IMR-90 (cell line): ENCODE measurements around the gene CIBAR2. TPM values are rescaled to one million over a fixed set of nuclear protein-coding genes. Genes with fewer than 3 reads are reported as not detected.

Experiments
- ATAC-seq: fragments of 200-7000 bp; cut with Tn5 transposase; 2 replicates; pipeline ENCODE4 v1.9.1; 2020; ENCODE audit warnings: low read depth, mild to moderate bottlenecking, moderate library complexity
- BruUV-seq: library from RNA; stranded (reverse); fragments of 400-500 nt; replicated peaks from 2 replicates; lab custom pipeline; 2021; lab: Mats Ljungman, UMichigan
- CTCF ChIA-PET: fragments of 300-600 bp; formaldehyde crosslinking; extraction: SDS; loops from one replicate; lab custom pipeline; 2021; ENCODE audit warnings: antibody characterized with exemption; lab: Yijun Ruan, JAX
- POLR2A ChIA-PET: fragments of 300-600 bp; sonication (Branson Sonifier 250); formaldehyde crosslinking; loops from one replicate; lab custom pipeline; 2022; ENCODE audit warnings: antibody characterized with exemption; ENCODE audit not compliant: unreplicated experiment; lab: Charles Lee
- DNase-seq: peaks from one replicate; pipeline ENCODE4 v3.0.0; 2013
- H2AFZ ChIP-seq: replicated peaks from 2 replicates; pipeline ENCODE3; 2013; ENCODE audit warnings: low read length, mild to moderate bottlenecking; ENCODE audit not compliant: poor library complexity
- H2AK5ac ChIP-seq: 2 replicates; pipeline ENCODE4 v1.6.1; 2013; ENCODE audit warnings: low read depth, low read length, inconsistent platforms
- H2AK9ac ChIP-seq: replicated peaks from 2 replicates; pipeline ENCODE3; 2013; ENCODE audit warnings: mild to moderate bottlenecking, low read depth, low read length, moderate library complexity; ENCODE audit not compliant: poor library complexity
- H2BK120ac ChIP-seq: 2 replicates; pipeline ENCODE4 v1.6.1; 2013; ENCODE audit warnings: low read depth, low read length, inconsistent platforms
- H2BK15ac ChIP-seq: 3 replicates; pipeline ENCODE4 v1.6.1; 2013; ENCODE audit warnings: low read depth, low read length, inconsistent platforms
- H2BK20ac ChIP-seq: 2 replicates; pipeline ENCODE4 v1.6.1; 2013; ENCODE audit warnings: low read depth, mild to moderate bottlenecking, inconsistent platforms, low read length, moderate library complexity
- H2BK5ac ChIP-seq: 2 replicates; pipeline ENCODE4 v1.6.1; 2013; ENCODE audit warnings: mild to moderate bottlenecking, low read depth, low read length, inconsistent platforms; ENCODE audit not compliant: poor library complexity, severe bottlenecking
- H3K14ac ChIP-seq: replicated peaks from 2 replicates; pipeline ENCODE4 v1.6.1; 2013; ENCODE audit warnings: low read depth, low read length, inconsistent platforms
- H3K18ac ChIP-seq: 2 replicates; pipeline ENCODE4 v1.6.1; 2013; ENCODE audit warnings: low read depth, low read length, control low read depth
- H3K23ac ChIP-seq: 2 replicates; pipeline ENCODE4 v1.6.1; 2013; ENCODE audit warnings: low read depth, low read length, inconsistent platforms
- H3K27ac ChIP-seq: 2 replicates; pipeline ENCODE4 v1.5.1; 2013; ENCODE audit warnings: mild to moderate bottlenecking, control low read depth, low read length; ENCODE audit not compliant: insufficient read depth
- H3K27me3 ChIP-seq: 2 replicates; pipeline ENCODE4 v1.6.1; 2013; ENCODE audit warnings: low read length; ENCODE audit not compliant: control insufficient read depth, insufficient read depth
- H3K36me3 ChIP-seq: 2 replicates; pipeline ENCODE4 v1.6.1; 2013; ENCODE audit warnings: low read length, mixed read lengths; ENCODE audit not compliant: control insufficient read depth, insufficient read depth
- H3K4ac ChIP-seq: 2 replicates; pipeline ENCODE4 v1.6.1; 2013; ENCODE audit warnings: low read depth, low read length, inconsistent platforms
- H3K4me1 ChIP-seq: 2 replicates; pipeline ENCODE4 v1.6.1; 2013; ENCODE audit warnings: low read length, mixed read lengths; ENCODE audit not compliant: control insufficient read depth, insufficient read depth
- H3K4me2 ChIP-seq: 2 replicates; pipeline ENCODE4 v1.6.1; 2013; ENCODE audit warnings: low read depth, mild to moderate bottlenecking, control low read depth, low read length, moderate library complexity
- H3K4me3 ChIP-seq: 2 replicates; pipeline ENCODE4 v1.5.1; 2013; ENCODE audit warnings: low read depth, mild to moderate bottlenecking, control low read depth, low read length, moderate library complexity; ENCODE audit not compliant: insufficient read depth
- H3K56ac ChIP-seq: 2 replicates; pipeline ENCODE4 v1.6.1; 2013; ENCODE audit warnings: low read length, inconsistent platforms; ENCODE audit not compliant: insufficient read depth; ENCODE audit errors: extremely low read depth
- H3K79me1 ChIP-seq, 2 experiments: 2 replicates each; pipeline ENCODE4 v1.6.1; 2013; ENCODE audit warnings: low read length in 2 of 2, inconsistent platforms in 1 of 2, low read depth in 1 of 2
- H3K9ac ChIP-seq: 2 replicates; pipeline ENCODE4 v1.6.1; 2013; ENCODE audit warnings: low read depth, low read length, control low read depth
- H3K9me1 ChIP-seq: 2 replicates; pipeline ENCODE4 v1.6.1; 2013; ENCODE audit warnings: low read length, inconsistent platforms; ENCODE audit not compliant: insufficient read depth
- H3K9me3 ChIP-seq: 2 replicates; pipeline ENCODE4 v1.6.1; 2013; ENCODE audit warnings: low read length; ENCODE audit not compliant: control insufficient read depth, insufficient read depth
- H4K20me1 ChIP-seq: 2 replicates; pipeline ENCODE4 v1.6.1; 2013; ENCODE audit warnings: low read length, inconsistent platforms; ENCODE audit not compliant: insufficient read depth
- H4K5ac ChIP-seq: 2 replicates; pipeline ENCODE4 v1.6.1; 2013; ENCODE audit warnings: mild to moderate bottlenecking, low read depth, low read length, control low read depth
- H4K8ac ChIP-seq, 2 experiments: 2 replicates each; pipeline ENCODE4 v1.6.1; 2013; ENCODE audit warnings: low read depth in 2 of 2, low read length in 2 of 2, control low read depth in 1 of 2, inconsistent platforms in 1 of 2
- H4K91ac ChIP-seq: 2 replicates; pipeline ENCODE4 v1.6.1; 2013; ENCODE audit warnings: low read depth, low read length, inconsistent platforms; ENCODE audit not compliant: insufficient read depth
- MAFK ChIP-seq: IDR thresholded peaks from 2 replicates; pipeline ENCODE4 v1.6.1; 2012; ENCODE audit warnings: low read depth, low read length, improper control_type of control experiment
- NFE2L2 ChIP-seq: fragments of 150-350 bp; IDR thresholded peaks from 2 replicates; pipeline ENCODE4 v1.6.1; 2016; ENCODE audit warnings: low read depth, mild to moderate bottlenecking, low read length
- POLR2A ChIP-seq: IDR thresholded peaks from 2 replicates; pipeline ENCODE4 v1.6.1; 2012; ENCODE audit warnings: mild to moderate bottlenecking, low read depth, low read length
- RAD21 ChIP-seq: IDR thresholded peaks from 2 replicates; pipeline ENCODE4 v1.6.1; 2012; ENCODE audit warnings: low read length, improper control_type of control experiment
- RFX5 ChIP-seq: IDR thresholded peaks from 2 replicates; pipeline ENCODE4 v1.8.0; 2012; ENCODE audit warnings: low read depth, mild to moderate bottlenecking, low read length, moderate library complexity
- WGBS, 2 experiments: methylation state at CpG; one replicate each; pipeline versions ENCODE4 v1.1.5 to v1.1.7; 2013; ENCODE audit warnings: missing lambda C conversion rate in 2 of 2; ENCODE audit not compliant: insufficient read length in 1 of 2; ENCODE audit errors: extremely low coverage in 2 of 2; 5-methylcytosine and 5-hydroxymethylcytosine counted together
- dilution Hi-C: fragments of 300-500 bp; cut with HindIII; formaldehyde crosslinking; loops from one replicate; pipeline ENCODE4 v1.14.3; 2018; ENCODE audit warnings: low sequenced_read_pairs; ENCODE audit not compliant: unreplicated experiment
- in situ Hi-C: fragments of 300-500 bp; cut with MboI; formaldehyde crosslinking; loops from 3 replicates; pipeline ENCODE4 v1.14.3; 2019; ENCODE audit warnings: low sequenced_read_pairs, inconsistent platforms, mixed read lengths
- intact Hi-C: fragments of 100-400 bp; cut with micrococcal nuclease; formaldehyde crosslinking; loops from 2 replicates; pipeline ENCODE4 v1.10.0; 2022
- polyA plus RNA-seq, 3 experiments: library from polyadenylated mRNA; depleted of rRNA; stranded (reverse); fragments of >200 nt; gene quantifications; 2 replicates each; pipeline ENCODE4 v1.2.3, GENCODE V29; 2012; ENCODE audit warnings: low replicate concordance in 1 of 3
- total RNA-seq: library from RNA; depleted of rRNA; stranded (reverse); fragments of >200 nt; gene quantifications from 2 replicates; pipeline ENCODE4 v1.2.3, GENCODE V29; 2012

CIBAR2 gene
- total and polyA plus RNA-seq, 2 of the 4 experiments (the other 2 are of a cell fraction), result 0.18 to 0.24 TPM

- no peak overlapping the region for H2BK120ac ChIP-seq
- H4K91ac ChIP-seq, result no peak overlapping the region
- no peak overlapping the region for H2AK9ac ChIP-seq
- POLR2A ChIA-PET, result no interaction called here
- H3K23ac ChIP-seq, result no peak overlapping the region
- H2BK15ac ChIP-seq, result no peak overlapping the region
- peaks cover 3% of the 10 kb centered on the region for H3K27me3 ChIP-seq
- H3K4ac ChIP-seq, result no peak overlapping the region
- ATAC-seq (no peak), DNase-seq (no peak)
- CTCF ChIA-PET, result no interaction called here
- H2AK5ac ChIP-seq, result no peak overlapping the region
- H3K4me1 ChIP-seq, result peaks cover 2% of the 10 kb centered on the region; the same call in 1 of the 2 replicates
- H4K20me1 ChIP-seq, result no peaks in the 10 kb centered on the region
- no peak overlapping the region for H3K4me2 ChIP-seq
- no peak overlapping the region for H3K4me3 ChIP-seq
- TF ChIP-seq MAFK (no peak), NFE2L2 (no peak), RAD21 (no peak), POLR2A (no peak), RFX5 (no peak)
- H3K9me3 ChIP-seq, result no peaks in the 10 kb centered on the region
- H3K79me1 ChIP-seq, result no peaks in the 10 kb centered on the region
- WGBS, 2 experiments, result 81% methylated on average over 21 of the region's 31 CpGs; no CpG with 5 or more reads in 1 of the 2 experiments
- no peak overlapping the region for H2BK5ac ChIP-seq
- no peak overlapping the region for H2AFZ ChIP-seq
- H3K9me1 ChIP-seq, result no peaks in the 10 kb centered on the region
- no peak overlapping the region for H2BK20ac ChIP-seq
- H3K9ac ChIP-seq, result no peak overlapping the region
- H3K14ac ChIP-seq, result no peak overlapping the region
- H3K36me3 ChIP-seq, result peaks cover 2% of the 10 kb centered on the region; the same call in 1 of the 2 replicates
- no peak overlapping the region for H3K56ac ChIP-seq
- intact Hi-C loops (loop anchor here (10.0 kb wide), 1 partner anchor 334 kb away; no protein-coding TSS in a partner anchor), in situ Hi-C loops (no loop called here), dilution Hi-C loops (no loop called here)
- H4K8ac ChIP-seq, result no peak overlapping the region
- no peak overlapping the region for H3K18ac ChIP-seq
- no TSS peak for BruUV-seq
- H3K27ac ChIP-seq, result no peak overlapping the region
- no peak overlapping the region for H4K5ac ChIP-seq
These were observed 23.6 kb downstream of the CIBAR2 start for GRCh38 chr16:85088570-85089199.
